ENCODE results near the gene CFHR4.
"Not testable (repeated sequence)": the region's sequence is repeated elsewhere in the genome, so short reads cannot be mapped to it uniquely, and the experiment has no call there.

Gene CFHR4

DNA sequence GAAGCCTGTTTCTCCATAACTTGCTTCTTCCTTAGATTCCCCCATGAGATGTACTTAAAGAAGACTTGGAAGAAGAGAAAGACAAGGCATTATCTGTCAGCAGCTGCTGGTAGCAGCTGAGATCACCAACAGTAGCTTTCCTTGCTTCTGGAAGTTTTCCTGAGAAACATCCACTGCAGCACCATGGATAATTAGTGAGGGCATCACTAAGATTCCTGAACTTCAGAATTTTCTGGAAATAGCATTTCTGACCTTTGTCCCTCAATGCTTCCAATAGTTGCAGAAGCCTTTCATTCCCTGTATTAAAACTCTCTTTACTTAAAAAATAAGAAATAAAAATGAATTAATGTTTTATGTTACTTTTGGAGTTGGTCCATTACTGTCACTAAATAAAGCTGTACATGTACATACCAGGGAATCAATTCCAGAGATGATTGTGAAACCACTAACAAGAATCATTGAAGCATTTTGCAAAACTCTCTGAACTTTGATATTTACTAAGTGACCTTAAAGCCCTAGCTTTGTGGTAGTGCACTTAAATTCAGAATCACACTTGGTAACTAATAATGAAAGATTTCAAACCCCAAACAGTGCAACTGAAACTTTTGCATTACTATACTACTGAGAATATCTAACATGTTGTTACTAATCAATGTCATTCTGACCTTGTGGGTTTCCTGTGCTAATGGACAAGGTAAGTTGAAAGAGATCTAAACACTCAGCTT is at the start of gene CFHR4:
Gene CFHR4 (plus strand): TSS at position 538 of the 725 bp plus-strand sequence. CDS start 99 bp downstream, at position 637.
- DNase-seq, result no peak

DNA sequence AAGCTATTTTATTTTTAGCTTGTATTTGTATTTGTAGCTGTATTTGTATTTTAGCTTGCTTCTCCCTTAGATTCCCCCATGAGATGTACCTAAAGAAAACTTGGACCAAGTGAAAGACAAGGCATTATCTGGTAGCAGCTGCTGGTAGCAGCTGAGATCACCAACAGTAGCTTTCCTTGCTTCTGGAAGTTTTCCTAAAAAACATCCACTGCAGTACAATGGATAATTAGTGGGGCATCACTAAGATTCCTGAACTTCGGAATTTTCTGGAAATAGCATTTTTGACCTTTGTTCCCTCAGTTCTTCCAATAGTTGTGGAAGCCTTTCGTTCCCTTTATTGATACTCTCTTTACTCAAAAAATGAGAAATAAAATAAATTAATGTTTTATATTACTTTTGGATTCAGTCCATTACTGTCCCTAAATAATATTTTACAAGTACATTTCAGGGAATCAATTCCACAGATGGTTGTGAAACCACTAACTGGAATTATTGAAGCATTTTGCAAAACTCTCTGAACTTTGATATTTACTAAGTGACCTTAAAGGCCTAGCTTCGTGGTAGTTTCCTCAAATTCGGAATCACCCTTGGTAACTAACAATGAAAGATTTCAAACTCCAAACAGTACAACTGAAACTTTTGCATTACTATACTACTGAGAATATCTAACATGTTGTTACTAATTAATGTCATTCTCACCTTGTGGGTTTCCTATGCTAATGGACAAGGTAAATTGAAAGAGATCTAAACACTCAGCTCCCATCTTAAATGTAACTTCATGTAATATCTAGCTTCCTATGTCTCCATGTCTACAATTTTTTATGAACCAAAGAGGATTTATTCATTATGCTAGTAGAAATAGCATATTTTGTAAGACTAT is 38.0 kb upstream of the CFHR4 start:
- not testable (repeated sequence) for DNase-seq

DNA sequence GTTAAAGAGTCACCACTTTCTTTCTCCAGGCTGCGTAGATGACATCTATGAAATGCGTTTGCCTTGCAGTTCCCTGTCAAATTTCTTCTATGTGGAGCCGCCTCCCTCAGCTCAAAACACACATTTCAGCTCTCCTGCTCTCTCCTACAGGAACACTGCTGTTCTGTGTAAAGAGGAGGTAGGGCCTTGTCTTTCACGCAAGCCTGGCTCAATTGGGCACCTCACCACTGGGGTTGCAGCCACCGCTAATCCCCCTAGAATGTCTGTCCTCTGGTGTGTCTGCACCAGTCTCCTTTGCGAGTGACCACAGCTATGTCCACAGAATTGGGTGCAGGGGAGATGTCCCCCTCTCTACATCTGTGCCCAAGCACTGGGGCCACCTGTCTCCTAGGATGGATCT is 31.8 kb upstream of the CFHR4 start:
- DNase-seq, result no peak

DNA sequence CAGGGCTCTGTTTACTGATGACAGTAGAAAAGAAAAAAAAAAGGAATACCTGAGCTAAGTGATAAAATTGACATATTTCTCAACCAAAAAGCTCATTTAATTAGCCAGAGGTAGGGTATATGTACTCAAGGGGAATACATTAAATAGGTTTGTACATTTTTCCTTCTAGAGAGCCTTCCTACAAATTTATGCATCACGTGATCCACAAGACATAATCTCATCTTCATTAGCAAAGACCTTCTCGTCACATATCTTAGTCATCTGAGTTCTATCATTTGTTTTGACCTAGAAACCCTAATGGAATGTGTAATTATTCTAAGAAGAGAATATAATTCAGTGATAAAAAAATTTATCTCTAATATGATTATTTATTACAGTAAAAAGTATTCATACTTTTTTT is 30.7 kb upstream of the CFHR4 start:
- DNase-seq, result no peak

DNA sequence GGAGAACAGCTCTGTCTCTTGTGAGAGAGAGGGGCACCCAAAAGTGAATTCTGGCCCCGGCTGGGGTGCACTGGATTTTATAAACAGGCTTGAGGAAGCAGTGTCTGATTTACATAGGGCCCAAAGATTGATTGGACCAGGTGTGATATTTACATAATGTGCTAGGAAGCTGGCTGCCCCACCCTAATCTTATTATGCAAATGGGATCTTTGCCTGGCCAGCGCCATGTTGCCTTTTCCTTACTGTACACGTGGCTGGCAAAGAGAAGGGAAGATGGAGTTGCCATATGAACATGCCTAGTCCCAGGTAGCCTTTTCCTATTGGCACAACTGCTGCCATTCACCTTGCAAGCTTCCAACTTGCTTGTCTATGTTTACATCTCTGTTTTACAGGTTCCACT is 29.0 kb upstream of the CFHR4 start:
- DNase-seq, result no peak

DNA sequence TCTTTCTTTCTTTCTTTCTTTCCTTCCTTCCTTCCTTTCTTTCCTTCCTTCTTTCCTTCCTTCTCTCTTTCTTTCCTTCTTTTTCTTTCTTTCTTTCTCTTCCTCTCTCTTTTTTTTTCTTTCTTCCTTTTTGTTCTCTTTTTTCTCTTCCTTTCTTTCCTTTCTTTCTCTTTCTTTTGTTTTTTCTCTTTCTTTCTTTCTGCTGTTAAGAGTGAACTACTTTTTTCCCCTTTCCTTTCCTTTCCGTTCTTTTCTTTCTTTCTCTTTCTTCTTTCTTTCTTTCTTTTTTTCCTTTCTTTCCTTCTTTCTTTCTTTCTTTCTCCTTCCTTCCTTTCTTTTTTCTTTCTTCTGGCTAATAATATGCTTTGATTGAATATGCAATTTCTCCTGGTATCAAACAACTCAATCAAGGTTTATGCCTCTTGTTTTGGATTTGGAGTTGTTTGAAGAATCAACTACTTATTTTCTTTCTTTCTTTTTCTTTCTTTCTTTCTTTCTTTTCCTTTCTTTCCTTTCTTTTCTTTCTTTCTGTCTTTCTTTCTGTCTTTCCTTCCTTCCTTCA is 27.4 kb upstream of the CFHR4 start:
- DNase-seq, result no peak

DNA sequence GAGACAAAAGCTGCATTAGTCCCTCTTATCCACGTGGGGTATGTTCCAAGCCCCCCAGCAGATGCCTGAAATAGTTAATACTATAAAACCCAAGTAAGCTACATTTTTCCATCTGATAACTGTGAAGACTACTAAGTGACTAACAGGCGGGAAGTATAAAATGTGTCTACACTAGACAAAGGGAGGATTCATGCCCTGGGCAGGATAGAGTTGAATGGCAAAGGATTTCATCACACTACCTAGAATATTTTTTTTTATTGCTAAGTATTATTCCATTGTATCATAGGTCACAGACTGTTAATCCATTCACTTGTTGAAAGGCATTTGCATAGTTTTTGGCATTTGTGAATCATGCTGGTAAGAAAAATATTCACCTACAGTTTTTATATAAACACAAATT is 26.4 kb upstream of the CFHR4 start:
- no peak for DNase-seq

DNA sequence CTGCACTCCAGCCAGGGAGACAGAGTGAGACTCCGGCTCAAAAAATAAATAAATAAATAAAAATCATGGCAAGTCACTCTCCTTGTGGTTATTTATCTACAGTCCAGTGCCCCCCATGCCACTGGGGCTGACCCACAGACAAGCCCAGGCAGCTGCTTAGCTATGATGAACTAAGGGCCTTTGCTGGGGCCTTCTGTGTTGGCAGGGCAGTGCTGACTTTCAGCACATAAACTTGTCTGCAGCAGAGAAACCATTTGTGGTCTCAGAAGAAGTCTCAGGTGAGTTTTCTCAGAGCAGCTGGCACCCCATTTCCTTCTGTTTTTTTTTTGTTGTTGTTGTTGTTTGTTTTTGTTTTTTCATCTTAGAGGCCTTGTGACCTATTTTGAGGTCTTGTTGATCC is 20.9 kb upstream of the CFHR4 start:
- no peak for DNase-seq

DNA sequence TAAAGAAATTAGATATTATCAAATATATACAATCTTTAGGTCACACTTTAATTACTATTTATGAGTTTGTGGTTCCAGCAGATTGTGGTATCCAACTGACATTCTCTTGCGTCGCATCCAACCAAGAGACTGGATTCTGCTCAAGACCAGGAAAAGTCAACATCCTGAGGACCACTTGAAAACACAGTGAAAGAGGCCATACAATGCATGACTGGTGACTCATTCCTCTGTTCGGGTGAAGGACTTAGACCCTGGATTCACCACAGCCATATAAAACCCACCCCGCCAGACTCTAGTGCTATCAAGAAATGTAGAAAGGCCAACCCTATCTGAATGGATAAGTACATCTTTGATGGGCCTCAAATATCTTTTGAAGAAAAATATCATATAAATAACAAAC is 14.5 kb upstream of the CFHR4 start:
- DNase-seq, result no peak

DNA sequence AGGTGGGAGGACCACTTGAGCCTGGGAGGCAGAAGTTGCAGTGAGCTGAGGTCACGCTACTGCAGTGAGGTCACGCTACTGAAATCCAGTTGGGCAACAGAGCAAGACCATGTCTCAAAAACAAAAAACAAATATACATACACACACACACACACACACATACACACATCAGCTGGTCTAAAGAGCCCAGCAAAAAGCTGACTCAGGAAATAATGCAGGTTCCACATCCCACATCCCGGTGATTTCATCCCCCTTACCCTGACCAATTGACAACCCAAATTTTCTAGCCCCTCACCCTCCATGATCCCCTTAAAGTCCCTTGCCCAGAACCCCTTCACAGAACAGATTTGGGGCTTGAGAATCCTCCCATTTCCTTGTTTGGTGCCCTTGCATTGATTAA is 11.9 kb upstream of the CFHR4 start:
- DNase-seq, result no peak

DNA sequence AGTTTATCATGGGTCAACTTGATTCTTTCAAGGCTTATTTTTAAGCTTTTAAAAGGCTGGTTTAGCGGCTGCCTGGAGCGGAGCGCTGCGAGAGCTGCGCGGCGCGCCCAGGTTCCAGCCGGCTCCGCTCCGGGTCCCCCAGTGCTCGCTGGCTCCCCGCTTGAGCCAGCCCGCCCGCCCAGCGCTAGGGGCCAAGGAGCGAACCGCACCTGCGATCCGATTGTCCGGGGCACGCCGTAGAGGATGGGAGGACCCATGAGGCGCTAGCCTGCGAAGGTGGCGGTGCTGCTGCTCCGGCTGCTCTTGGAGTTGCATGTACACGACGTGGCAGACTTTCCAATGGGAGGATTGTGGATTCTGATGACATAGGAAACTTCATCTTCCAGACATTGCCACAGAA is 9.9 kb upstream of the CFHR4 start:
- DNase-seq, result no peak

DNA sequence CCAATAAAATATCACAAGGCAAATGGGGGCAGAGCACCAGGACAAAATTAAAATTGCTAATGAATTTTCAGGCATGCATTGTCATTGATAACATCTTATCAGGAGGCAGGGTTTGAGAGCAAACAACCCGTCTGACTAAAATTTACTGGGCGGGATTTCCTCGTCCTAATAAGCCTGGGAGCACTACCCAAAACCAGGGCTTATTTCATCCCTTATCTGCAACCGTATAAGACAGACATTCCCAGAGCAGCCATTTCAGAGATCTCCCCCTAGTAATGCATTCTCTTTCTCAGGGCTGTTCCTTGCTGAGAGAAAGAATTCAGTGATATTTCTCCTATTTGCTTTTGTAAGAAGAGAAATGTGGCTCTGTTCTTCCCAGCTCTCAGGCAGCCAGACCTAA is 1.3 kb upstream of the CFHR4 start:
- DNase-seq, result not testable (repeated sequence)

DNA sequence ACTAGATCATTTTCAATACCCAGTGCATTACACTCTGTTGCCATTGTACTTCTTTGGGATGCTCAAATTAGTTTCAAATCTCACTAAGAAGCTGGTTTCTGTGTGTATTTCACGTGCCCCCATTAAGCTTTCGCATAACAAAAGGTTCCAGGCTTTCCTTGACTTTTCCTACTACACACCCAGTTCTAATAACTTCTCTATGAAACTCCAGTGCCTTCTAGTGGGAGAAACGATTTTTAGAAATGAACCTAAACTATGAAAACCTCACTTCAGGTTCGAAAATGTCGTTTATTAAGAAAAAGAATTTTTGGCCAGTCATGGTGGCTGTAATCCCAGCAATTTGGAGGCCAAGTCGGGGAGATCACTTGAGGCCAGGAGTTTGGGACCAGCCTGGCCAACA is 2.8 kb downstream of the CFHR4 start:
- no peak for DNase-seq

DNA sequence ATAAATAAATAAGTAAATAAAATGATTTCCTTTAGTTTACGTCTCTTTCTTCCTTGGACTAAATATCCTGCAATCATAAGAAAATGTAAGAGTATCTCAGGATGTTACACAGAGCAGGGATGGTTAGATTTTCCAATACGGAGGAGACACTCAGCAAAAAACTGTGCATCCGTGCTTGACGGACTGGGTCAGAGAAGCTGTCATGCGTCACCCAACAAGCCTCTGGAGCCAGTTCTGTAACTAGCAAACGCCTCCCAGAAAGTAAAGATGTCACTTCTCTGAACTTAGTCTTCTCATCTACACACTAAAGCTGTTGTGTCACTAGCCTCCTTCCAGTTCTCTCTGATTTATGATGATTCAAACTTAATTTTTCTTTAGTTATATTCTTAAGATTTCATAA is 3.4 kb downstream of the CFHR4 start:
- DNase-seq, result no peak

DNA sequence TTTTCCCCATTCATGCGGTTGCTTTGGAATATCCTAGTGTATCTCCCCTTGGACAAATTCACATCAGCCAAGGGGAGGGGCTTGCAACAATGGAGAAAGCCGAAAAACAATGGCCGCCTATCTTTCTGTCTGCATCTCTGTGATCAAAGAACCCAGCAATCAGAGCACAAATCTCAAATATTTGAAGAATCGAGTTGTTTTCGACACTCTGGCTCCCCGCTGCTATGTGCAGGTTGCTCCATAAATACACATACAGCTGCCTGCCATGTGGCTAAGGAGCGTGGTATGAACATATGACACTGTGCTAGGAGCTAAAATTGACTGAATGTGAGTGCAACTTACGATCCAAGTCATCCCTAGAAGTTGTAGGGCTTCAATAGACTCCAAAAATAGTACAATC is 8.5 kb downstream of the CFHR4 start:
- DNase-seq, result no peak

DNA sequence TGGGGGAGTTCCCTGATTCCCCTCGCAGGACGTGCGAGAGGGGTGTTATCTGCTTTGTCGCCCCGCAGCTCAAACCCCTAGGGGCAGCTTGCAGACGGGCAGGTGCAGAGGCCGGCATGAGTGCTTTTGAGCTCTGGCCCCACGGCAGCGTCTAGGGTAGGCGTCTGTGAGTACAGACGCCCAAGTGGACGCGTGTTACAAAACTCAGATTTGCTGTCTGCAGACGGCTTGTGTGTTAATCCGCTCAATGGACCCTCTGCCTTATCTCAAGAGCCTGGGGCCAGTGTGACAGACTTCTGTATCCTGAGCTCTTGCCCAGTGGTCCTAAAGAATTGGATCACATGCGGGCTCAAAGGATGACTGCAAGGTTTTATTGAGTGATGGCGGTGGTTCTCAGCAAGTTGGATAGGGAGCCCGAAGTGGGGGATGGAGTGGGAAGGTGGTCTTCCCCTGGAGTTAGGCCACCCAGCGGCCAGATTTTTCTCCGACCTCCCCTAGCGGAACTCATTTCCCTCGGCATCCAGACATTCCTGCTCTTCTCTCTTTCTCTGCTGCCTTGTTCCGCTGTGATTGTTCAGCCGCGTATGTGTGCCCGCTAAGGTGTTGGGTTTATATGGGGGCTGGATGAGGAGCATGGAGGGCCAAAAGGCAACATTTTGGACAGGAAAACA is 9.4 kb downstream of the CFHR4 start:
- DNase-seq, result no peak

DNA sequence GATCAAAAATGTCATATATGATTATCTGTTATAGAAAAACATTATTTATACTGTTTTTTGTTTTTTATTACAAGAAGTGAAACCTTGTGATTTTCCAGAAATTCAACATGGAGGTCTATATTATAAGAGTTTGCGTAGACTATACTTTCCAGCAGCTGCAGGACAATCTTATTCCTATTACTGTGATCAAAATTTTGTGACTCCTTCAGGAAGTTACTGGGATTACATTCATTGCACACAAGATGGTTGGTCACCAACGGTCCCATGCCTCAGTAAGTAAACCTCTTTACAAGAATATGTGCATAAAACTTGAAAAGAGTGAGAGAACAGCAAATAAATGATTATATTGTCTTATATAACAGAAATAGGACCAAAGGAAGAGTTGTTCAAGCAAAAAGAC is 14.5 kb downstream of the CFHR4 start:
- DNase-seq, result no peak

DNA sequence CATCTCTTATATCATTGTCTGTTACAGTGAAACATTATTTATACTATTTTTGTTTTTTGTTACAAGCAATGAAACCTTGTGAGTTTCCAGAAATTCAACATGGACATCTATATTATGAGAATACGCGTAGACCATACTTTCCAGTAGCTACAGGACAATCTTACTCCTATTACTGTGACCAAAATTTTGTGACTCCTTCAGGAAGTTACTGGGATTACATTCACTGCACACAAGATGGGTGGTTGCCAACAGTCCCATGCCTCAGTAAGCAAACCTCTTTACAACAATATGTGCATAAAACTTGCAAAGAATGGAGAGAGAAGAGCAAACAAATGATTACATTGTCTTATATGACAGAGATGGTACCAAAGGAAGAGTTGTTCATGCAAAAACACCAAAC is 22.4 kb downstream of the CFHR4 start:
- DNase-seq, result no peak

DNA sequence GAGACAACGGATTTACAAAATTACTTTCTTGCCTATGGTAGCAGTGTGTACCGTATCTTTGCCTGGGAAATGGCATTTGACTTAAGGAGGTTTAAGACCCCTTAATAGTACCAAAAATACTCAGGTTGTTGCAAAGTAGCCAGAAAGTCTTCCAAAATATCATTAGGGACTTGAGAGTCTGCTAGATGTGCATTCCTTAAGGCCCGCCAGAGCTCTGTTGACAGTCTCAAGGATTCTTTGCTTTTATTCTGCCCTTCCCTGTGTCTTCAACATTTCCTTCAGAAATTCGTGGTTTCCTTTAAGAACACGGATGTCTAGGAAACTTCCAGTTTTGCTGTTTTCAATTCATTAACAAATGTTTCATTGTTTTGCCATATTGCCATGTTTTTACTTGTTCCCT is 24.4 kb downstream of the CFHR4 start:
- DNase-seq, result not testable (repeated sequence)

DNA sequence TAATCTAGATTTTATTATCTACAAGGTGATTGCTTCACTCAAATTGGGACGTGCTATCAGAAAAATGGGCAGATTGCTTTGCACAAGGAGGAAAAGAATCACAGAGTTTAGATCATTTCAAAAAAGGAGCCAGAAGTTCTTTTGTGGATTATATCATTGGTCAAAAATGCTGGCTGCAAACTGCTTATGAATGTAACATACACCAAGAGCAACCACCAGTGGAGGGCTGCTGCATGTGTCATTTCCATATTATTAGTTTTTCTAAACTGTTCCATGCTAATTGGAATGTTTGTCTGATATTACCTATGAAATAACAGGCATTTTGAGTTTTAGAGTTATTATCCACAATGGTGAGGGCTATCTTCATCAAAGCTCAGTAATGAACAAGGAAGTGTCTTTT is 39.0 kb downstream of the CFHR4 start:
- DNase-seq, result not testable (repeated sequence)

DNA sequence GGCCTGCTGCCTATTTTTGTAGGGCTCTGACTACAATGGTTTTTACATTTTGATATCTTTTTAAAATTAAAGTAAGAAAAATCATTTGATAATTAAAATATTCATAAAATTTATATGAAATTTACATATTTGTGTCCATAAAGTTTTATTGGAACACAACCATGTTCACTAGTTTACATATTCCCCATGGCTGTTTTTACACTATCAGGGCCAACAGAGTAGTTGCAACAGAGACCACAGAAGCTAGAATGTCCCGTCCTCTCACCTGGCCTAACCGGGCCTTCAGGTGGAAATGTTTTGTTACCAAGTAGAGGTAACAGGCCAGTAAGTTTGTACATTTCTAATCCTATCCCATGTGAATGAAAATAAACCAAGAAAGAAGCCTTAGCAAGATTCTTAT is 45.0 kb downstream of the CFHR4 start:
- not testable (repeated sequence) for DNase-seq

DNA sequence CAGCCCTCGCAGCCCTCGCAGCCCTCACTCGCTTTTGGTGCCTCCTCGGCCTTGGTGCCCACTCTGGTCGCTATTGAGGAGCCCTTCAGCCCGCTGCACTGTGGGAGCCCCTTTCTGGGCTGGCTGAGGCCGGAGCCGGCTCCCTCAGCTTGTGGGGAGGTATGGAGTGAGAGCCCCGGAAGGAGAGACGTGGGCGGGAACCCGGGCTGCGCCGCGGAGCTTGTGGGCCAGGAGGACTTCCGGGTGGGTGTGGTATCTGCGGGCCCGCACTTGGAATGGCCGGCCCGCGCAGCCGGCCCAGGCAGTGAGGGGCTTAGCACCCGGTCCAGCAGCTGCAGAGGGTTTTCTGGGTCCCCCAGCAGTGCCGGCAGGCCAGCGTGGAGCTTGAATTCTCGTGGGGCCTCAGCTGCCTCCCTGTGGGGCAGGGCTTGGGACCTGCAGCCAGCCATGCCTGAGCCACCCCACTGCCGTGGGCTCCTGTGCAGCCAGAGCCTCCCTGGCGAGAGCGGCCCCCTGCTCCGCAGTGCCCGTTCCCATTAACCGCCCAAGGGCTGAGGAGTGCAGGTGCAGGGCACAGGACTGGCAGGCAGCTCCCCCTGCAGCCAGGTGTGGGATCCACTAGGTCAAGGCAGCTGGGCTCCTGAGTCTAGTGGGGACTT is 45.8 kb downstream of the CFHR4 start:
- no peak for DNase-seq

DNA sequence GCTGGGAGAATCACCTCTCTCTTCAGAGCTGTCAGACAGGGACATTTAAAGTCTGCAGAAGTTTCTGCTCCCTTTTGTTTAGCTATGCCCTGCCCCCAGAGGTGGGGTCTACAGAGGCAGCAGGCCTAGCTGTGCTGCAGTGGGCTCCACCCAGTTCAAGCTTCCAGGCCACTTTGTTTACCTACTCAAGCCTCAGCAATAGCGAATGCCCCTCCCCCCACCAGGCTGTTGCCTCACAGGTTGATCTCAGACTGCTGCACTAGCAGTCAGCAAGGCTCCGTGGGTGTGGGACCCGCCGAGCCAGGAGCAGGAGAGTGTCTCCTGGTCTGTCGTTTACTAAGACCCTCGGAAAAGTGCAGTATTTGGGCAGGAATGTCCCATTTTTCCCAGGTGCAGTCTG is 53.6 kb downstream of the CFHR4 start:
- not testable (repeated sequence) for DNase-seq
